Epithelial cell of proximal tubule (primary cell): ENCODE results near the gene TTC39C. TPM values are rescaled to one million over a fixed set of nuclear protein-coding genes. Genes with fewer than 3 reads are reported as not detected.

ENCODE experiments used
- DNase-seq: peaks from one replicate; pipeline ENCODE4 v3.0.0-alpha.2; 2011; ENCODE audit warnings: low read depth
- H3K4me3 ChIP-seq: 2 replicates; pipeline ENCODE4 v1.5.1; 2011; ENCODE audit warnings: low read depth, mild to moderate bottlenecking, low read length
- total RNA-seq: library from RNA; depleted of rRNA; stranded (reverse); fragments of >200 nt; gene quantifications from 2 replicates; pipeline ENCODE4 v1.2.3, GENCODE V29; 2015
- TF ChIP-seq, protein P1 (sequence below): conservative IDR thresholded peaks from 2 replicates; pipeline ENCODE4 v1.5.1; 2012; ENCODE audit warnings: low read depth, mild to moderate bottlenecking, low read length

TTC39C gene
- total RNA-seq, 1 donor from 2014 or later = 11.2 TPM

DNA sequence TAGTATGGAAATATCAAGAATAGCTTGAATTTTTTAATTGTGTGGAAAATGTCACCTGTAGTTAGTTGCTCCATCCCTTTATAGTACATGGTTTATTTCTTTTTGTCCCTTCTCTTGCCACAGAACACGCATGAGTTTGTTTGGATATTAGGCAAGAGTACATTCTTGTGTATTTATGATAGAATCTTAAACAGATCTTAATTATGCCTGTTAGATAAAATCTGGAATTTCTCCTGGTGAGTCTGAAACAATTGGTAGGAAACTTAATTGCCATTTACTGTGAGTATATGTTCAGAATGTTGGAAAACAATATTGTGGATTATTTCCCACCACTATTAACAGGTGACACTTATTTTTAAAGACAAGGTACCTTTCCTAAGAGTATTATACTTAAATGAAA lies 94.1 kb downstream of the TTC39C start:
- no peak overlapping the region for H3K4me3 ChIP-seq
- DNase-seq = no peak
- TF ChIP-seq, protein P1, sequence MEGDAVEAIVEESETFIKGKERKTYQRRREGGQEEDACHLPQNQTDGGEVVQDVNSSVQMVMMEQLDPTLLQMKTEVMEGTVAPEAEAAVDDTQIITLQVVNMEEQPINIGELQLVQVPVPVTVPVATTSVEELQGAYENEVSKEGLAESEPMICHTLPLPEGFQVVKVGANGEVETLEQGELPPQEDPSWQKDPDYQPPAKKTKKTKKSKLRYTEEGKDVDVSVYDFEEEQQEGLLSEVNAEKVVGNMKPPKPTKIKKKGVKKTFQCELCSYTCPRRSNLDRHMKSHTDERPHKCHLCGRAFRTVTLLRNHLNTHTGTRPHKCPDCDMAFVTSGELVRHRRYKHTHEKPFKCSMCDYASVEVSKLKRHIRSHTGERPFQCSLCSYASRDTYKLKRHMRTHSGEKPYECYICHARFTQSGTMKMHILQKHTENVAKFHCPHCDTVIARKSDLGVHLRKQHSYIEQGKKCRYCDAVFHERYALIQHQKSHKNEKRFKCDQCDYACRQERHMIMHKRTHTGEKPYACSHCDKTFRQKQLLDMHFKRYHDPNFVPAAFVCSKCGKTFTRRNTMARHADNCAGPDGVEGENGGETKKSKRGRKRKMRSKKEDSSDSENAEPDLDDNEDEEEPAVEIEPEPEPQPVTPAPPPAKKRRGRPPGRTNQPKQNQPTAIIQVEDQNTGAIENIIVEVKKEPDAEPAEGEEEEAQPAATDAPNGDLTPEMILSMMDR = no peak

DNA sequence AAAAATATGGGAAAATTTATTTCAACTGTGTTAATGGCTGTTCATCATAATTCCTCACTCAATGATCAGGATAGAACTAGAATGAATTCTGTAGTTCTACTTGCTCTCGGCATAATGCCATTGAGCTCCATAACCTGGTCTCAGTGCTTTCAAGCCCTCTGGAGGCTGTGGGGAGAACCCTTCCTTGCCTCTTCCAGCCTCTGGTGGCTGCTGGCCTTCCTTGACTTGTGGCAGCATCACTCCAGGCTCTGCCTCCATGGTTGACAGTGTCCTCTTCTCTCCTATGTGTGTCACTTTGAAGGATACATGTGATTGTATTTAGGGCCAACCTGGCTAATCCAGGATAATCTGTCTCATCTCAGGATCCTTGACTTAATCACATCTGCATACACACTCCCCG lies 97.4 kb downstream of the TTC39C start:
- TF ChIP-seq, protein P1 = peak; percentile 23
- H3K4me3 ChIP-seq = no peak overlapping the region
- no peak for DNase-seq

DNA sequence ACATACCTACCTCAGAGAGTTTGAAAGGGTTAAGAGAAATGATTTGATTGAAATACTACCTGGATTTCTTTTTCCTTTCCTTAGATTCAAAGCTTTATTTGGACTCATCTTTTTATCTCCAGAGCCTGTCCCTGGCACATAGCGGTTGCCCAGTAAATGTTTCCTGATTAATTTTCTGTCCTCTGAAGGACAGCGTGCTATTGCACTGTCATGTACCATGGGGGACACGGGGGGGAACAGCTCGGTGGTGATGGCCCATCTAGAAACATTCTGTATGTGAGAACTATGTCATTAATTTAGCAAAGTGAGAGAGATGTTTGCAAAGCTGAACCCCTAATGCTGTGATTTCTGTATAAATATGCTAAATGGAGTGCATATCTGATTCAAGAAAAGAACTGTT lies 97.9 kb downstream of the TTC39C start:
- DNase-seq = no peak
- H3K4me3 ChIP-seq = no peak overlapping the region
- TF ChIP-seq, protein P1 = no peak

DNA sequence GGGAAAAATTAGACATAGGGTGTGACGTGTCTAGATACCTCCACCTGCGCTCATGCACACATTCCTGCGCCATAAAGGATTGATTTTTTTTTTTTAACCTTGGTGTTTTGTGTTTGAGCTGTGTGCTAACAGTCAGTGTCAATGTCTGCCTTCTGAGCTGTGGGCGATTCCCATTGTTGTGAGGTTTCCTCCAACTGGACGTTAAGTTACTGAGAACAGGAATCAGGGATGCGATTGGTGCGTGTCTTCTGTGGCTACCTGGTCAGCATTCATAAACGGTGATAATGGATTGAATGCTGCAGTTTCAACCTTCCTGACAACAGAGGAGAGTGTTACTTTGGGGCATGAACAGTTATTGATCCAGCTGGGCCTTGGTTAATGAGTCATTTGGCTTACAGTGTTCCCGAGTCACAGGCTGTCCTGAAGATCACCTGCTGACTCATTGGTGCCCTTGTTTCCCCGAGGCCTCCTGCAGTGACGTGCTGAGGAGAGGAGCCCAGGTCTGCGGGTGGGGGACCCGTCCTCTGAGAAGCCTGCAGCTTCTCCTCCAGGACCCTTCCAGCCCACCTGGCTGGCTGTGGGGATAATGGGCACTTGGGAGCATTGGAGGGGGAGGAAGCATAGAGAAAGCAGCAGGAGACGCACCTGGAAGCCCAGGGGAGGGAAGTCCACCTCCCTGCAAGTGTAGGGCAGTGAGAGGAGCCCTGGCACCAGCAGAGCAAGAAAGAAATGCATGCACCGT lies 98.5 kb downstream of the TTC39C start:
- TF ChIP-seq, protein P1 = no peak
- peak; percentile 39 for DNase-seq
- H3K4me3 ChIP-seq = no peak overlapping the region

DNA sequence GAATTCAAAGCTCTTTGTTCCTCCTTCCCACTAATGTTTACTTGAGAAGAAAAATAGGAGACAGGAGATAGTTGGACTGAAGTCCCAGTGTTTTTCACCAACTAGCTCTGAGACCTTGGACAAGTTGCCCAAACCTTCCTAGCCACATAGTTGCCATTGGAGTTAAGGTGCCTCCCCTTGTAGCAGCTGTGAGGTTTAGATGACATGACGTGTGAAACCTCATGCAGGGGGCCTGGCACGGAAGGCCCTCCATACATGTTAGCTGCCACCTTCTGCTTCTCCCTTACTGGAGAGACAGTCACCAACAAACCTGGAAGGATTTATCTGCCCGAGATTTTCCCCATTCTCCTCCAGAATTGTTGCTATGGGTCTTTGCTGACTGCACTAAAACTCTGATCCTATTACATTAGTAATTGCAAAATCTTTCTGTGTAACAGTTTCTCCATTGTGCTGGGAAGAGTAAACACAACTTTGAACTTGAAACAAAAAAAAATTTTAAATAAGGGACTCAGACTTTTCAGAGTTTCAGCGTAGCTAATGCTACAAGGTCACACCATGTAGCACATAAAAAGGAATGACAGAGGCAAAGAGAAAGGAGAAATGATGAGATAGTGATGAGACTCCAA lies 100.5 kb downstream of the TTC39C start:
- TF ChIP-seq, protein P1 = no peak

DNA sequence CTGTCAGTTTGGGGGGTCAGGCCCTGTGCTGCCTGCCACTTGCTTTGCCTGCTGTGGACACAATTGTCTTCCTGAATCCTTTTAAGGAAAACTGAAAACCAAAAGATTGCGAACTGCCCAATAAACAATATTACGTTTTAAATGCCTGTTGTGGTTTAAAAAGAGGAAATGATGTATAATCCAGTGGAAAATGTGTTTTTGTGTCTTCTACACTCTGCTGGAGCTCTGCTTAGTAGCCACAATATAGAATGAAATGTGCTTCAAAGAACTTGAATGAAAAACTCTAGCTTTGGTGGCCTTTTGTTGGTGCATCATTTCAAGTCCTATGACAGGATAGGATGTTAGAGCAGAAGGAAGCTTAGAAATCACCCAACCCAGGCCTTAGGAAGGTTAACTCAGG lies 101.1 kb downstream of the TTC39C start:
- no peak for DNase-seq
- TF ChIP-seq, protein P1 = no peak
- no peak overlapping the region for H3K4me3 ChIP-seq

More for the DNA sequence above, 100.5 kb downstream of the TTC39C start:
- no peak for DNase-seq
- H3K4me3 ChIP-seq = no peak overlapping the region
